GM23338 (cell line): ENCODE results near the gene USP3. TPM values are rescaled to one million over a fixed set of nuclear protein-coding genes. Genes with fewer than 3 reads are reported as not detected.

Experiments used
- NANOG ChIP-seq: IDR thresholded peaks from 2 replicates; pipeline ENCODE4 v1.6.1; 2016; ENCODE audit warnings: antibody characterized with exemption, borderline replicate concordance
- POLR2AphosphoS5 ChIP-seq: IDR thresholded peaks from 2 replicates; pipeline ENCODE4 v1.6.1; 2016; ENCODE audit warnings: antibody characterized with exemption, low read depth
- polyA plus RNA-seq: library from polyadenylated mRNA; unstranded; fragments of >200 nt; fragmentation: Nextera tagmentation; extraction: Ambion mirVana; gene quantifications from 2 replicates; pipeline ENCODE4 v1.2.1, GENCODE V29; 2016
- total RNA-seq: library from RNA; depleted of rRNA; stranded (reverse); fragments of >200 nt; shearing (Covaris generic); gene quantifications from 2 replicates; pipeline ENCODE4 v1.2.3, GENCODE V29; 2014
- TF ChIP-seq, protein P1 (sequence below): fragments of 250-450 bp; sonication (Bioruptor Pico); IDR thresholded peaks from 2 replicates; pipeline ENCODE4 v1.5.0; 2020; ENCODE audit warnings: mild to moderate bottlenecking, moderate library complexity
- TF ChIP-seq, protein P2 (sequence below): IDR thresholded peaks from one replicate; pipeline ENCODE4 v1.6.1; 2018; ENCODE audit warnings: antibody characterized with exemption; ENCODE audit not compliant: unreplicated experiment
- TF ChIP-seq, protein P3 (sequence below): IDR thresholded peaks from 2 replicates; pipeline ENCODE4 v1.6.1; 2016; ENCODE audit warnings: antibody characterized with exemption

USP3 gene
- total and polyA plus RNA-seq, 2 experiments from 2014 or later = 9.7 to 9.9 TPM

DNA sequence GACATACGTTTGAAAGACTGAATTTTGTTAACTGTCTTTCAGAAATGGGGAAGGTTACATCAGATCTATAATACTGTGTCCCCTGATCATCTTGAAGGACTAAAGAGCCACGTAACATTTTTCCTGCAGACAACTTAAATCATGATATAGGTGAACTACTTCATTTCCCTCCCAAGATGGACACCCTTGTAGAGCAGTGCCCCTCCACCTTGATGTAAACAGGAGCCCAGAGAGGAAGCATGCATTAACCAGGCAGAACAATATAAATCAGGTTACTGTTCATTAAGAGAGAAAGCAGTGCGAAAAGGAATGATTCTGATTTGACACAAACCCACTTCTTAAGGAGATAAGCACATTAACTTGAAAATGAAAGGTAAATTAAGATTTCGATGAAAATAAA is 36.1 kb downstream of the USP3 start (continued):
- TF ChIP-seq, protein P1, sequence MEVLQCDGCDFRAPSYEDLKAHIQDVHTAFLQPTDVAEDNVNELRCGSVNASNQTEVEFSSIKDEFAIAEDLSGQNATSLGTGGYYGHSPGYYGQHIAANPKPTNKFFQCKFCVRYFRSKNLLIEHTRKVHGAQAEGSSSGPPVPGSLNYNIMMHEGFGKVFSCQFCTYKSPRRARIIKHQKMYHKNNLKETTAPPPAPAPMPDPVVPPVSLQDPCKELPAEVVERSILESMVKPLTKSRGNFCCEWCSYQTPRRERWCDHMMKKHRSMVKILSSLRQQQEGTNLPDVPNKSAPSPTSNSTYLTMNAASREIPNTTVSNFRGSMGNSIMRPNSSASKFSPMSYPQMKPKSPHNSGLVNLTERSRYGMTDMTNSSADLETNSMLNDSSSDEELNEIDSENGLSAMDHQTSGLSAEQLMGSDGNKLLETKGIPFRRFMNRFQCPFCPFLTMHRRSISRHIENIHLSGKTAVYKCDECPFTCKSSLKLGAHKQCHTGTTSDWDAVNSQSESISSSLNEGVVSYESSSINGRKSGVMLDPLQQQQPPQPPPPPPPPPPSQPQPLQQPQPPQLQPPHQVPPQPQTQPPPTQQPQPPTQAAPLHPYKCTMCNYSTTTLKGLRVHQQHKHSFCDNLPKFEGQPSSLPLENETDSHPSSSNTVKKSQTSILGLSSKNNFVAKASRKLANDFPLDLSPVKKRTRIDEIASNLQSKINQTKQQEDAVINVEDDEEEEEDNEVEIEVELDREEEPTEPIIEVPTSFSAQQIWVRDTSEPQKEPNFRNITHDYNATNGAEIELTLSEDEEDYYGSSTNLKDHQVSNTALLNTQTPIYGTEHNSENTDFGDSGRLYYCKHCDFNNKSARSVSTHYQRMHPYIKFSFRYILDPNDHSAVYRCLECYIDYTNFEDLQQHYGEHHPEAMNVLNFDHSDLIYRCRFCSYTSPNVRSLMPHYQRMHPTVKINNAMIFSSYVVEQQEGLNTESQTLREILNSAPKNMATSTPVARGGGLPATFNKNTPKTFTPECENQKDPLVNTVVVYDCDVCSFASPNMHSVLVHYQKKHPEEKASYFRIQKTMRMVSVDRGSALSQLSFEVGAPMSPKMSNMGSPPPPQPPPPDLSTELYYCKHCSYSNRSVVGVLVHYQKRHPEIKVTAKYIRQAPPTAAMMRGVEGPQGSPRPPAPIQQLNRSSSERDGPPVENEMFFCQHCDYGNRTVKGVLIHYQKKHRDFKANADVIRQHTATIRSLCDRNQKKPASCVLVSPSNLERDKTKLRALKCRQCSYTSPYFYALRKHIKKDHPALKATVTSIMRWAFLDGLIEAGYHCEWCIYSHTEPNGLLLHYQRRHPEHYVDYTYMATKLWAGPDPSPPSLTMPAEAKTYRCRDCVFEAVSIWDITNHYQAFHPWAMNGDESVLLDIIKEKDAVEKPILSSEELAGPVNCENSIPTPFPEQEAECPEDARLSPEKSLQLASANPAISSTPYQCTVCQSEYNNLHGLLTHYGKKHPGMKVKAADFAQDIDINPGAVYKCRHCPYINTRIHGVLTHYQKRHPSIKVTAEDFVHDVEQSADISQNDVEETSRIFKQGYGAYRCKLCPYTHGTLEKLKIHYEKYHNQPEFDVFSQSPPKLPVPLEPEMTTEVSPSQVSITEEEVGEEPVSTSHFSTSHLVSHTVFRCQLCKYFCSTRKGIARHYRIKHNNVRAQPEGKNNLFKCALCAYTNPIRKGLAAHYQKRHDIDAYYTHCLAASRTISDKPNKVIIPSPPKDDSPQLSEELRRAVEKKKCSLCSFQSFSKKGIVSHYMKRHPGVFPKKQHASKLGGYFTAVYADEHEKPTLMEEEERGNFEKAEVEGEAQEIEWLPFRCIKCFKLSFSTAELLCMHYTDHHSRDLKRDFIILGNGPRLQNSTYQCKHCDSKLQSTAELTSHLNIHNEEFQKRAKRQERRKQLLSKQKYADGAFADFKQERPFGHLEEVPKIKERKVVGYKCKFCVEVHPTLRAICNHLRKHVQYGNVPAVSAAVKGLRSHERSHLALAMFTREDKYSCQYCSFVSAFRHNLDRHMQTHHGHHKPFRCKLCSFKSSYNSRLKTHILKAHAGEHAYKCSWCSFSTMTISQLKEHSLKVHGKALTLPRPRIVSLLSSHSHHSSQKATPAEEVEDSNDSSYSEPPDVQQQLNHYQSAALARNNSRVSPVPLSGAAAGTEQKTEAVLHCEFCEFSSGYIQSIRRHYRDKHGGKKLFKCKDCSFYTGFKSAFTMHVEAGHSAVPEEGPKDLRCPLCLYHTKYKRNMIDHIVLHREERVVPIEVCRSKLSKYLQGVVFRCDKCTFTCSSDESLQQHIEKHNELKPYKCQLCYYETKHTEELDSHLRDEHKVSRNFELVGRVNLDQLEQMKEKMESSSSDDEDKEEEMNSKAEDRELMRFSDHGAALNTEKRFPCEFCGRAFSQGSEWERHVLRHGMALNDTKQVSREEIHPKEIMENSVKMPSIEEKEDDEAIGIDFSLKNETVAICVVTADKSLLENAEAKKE (CRISPR knock-in tag) = no peak
- TF ChIP-seq POLR2AphosphoS5 (no peak), NANOG (no peak)
- TF ChIP-seq, protein P2, sequence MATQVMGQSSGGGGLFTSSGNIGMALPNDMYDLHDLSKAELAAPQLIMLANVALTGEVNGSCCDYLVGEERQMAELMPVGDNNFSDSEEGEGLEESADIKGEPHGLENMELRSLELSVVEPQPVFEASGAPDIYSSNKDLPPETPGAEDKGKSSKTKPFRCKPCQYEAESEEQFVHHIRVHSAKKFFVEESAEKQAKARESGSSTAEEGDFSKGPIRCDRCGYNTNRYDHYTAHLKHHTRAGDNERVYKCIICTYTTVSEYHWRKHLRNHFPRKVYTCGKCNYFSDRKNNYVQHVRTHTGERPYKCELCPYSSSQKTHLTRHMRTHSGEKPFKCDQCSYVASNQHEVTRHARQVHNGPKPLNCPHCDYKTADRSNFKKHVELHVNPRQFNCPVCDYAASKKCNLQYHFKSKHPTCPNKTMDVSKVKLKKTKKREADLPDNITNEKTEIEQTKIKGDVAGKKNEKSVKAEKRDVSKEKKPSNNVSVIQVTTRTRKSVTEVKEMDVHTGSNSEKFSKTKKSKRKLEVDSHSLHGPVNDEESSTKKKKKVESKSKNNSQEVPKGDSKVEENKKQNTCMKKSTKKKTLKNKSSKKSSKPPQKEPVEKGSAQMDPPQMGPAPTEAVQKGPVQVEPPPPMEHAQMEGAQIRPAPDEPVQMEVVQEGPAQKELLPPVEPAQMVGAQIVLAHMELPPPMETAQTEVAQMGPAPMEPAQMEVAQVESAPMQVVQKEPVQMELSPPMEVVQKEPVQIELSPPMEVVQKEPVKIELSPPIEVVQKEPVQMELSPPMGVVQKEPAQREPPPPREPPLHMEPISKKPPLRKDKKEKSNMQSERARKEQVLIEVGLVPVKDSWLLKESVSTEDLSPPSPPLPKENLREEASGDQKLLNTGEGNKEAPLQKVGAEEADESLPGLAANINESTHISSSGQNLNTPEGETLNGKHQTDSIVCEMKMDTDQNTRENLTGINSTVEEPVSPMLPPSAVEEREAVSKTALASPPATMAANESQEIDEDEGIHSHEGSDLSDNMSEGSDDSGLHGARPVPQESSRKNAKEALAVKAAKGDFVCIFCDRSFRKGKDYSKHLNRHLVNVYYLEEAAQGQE = no peak
- TF ChIP-seq, protein P3, sequence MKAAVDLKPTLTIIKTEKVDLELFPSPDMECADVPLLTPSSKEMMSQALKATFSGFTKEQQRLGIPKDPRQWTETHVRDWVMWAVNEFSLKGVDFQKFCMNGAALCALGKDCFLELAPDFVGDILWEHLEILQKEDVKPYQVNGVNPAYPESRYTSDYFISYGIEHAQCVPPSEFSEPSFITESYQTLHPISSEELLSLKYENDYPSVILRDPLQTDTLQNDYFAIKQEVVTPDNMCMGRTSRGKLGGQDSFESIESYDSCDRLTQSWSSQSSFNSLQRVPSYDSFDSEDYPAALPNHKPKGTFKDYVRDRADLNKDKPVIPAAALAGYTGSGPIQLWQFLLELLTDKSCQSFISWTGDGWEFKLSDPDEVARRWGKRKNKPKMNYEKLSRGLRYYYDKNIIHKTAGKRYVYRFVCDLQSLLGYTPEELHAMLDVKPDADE = no peak
